HG03457 (cell line): ENCODE results near the gene LHX5.

Experiments used
- ATAC-seq: cut with Tn5 transposase; IDR thresholded peaks from one replicate; pipeline ENCODE4 v1.9.1; 2021; ENCODE audit warnings: moderate number of reproducible peaks; ENCODE audit not compliant: unreplicated experiment

LHX5 gene

GRCh38 chr12:113443030-113443539 lies 28.6 kb downstream of the LHX5 start:
- no peak for ATAC-seq

GRCh38 chr12:113440947-113441782 lies 30.5 kb downstream of the LHX5 start:
- no peak for ATAC-seq

GRCh38 chr12:113440336-113440735 lies 31.3 kb downstream of the LHX5 start:
- no peak for ATAC-seq

GRCh38 chr12:113439606-113440030 lies 32.1 kb downstream of the LHX5 start:
- no peak for ATAC-seq

- ATAC-seq = no peak
These were observed 32.4 kb downstream of the LHX5 start for GRCh38 chr12:113439301-113439597.

GRCh38 chr12:113438523-113439300 lies 33.0 kb downstream of the LHX5 start:
- ATAC-seq = no peak

- ATAC-seq = no peak
These were observed 34.0 kb downstream of the LHX5 start for GRCh38 chr12:113437729-113438100.

GRCh38 chr12:113436993-113437728 lies 34.5 kb downstream of the LHX5 start:
- no peak for ATAC-seq

- ATAC-seq = no peak
These were observed 35.1 kb downstream of the LHX5 start for GRCh38 chr12:113436586-113436985.

GRCh38 chr12:113435367-113435766 lies 36.3 kb downstream of the LHX5 start:
- no peak for ATAC-seq

GRCh38 chr12:113432986-113433385 lies 38.7 kb downstream of the LHX5 start:
- ATAC-seq = no peak

- no peak for ATAC-seq
These were observed 43.2 kb downstream of the LHX5 start for GRCh38 chr12:113428482-113428881.

- ATAC-seq = no peak
These were observed 43.8 kb downstream of the LHX5 start for GRCh38 chr12:113427882-113428281.

- ATAC-seq = no peak
These were observed 45.7 kb downstream of the LHX5 start for GRCh38 chr12:113425960-113426453.

- no peak for ATAC-seq
These were observed 46.5 kb downstream of the LHX5 start for GRCh38 chr12:113424915-113425823.

GRCh38 chr12:113424456-113424855 lies 47.2 kb downstream of the LHX5 start:
- no peak for ATAC-seq

GRCh38 chr12:113422886-113423669 lies 48.6 kb downstream of the LHX5 start:
- ATAC-seq = no peak

- peak; percentile 90 for ATAC-seq
These were observed 49.4 kb downstream of the LHX5 start, which contains the start of gene SDSL for GRCh38 chr12:113422030-113422885. Gene SDSL (plus strand): TSS chr12:113422380. CDS start chr12:113427983, 5,603 bp downstream.
